NCI-H2196 treated with DMSO at 0.1 percent for 48 hours (cell line): ENCODE results near the gene MTA3.
"Not testable (repeated sequence)": the region's sequence is repeated elsewhere in the genome, so short reads cannot be mapped to it uniquely, and the experiment has no call there.

ENCODE experiments used
- DNase-seq: peaks from one replicate; lab custom pipeline; 2025; ENCODE audit not compliant: unreplicated experiment; lab: John Stamatoyannopoulos, UW

MTA3 gene

GRCh38 chr2:42568401-42569115 lies at the start of gene MTA3:
Gene MTA3 (plus strand): TSS chr2:42568632. CDS start chr2:42568746, 114 bp downstream.
- DNase-seq, result peak; percentile 12

GRCh38 chr2:42519624-42520023 lies 48.8 kb upstream of the MTA3 start:
- no peak for DNase-seq

- no peak for DNase-seq
These were observed 46.4 kb upstream of the MTA3 start for GRCh38 chr2:42522035-42522434.

GRCh38 chr2:42523341-42523740 lies 45.1 kb upstream of the MTA3 start:
- DNase-seq, result no peak

- no peak for DNase-seq
These were observed 36.0 kb upstream of the MTA3 start for GRCh38 chr2:42532397-42532796.

GRCh38 chr2:42537493-42537892 lies 30.9 kb upstream of the MTA3 start:
- no peak for DNase-seq

GRCh38 chr2:42542871-42543270 lies 25.6 kb upstream of the MTA3 start:
- DNase-seq, result no peak

- no peak for DNase-seq
These were observed 23.3 kb upstream of the MTA3 start for GRCh38 chr2:42545023-42545721.

GRCh38 chr2:42545841-42546390 lies 22.5 kb upstream of the MTA3 start:
- no peak for DNase-seq

GRCh38 chr2:42547014-42547413 lies 21.4 kb upstream of the MTA3 start:
- no peak for DNase-seq

- DNase-seq, result no peak
These were observed 20.8 kb upstream of the MTA3 start for GRCh38 chr2:42547446-42548295.

- no peak for DNase-seq
These were observed 17.6 kb upstream of the MTA3 start for GRCh38 chr2:42550870-42551269.

GRCh38 chr2:42554392-42554791 lies 14.0 kb upstream of the MTA3 start:
- DNase-seq, result no peak

- DNase-seq, result no peak
These were observed 12.0 kb upstream of the MTA3 start for GRCh38 chr2:42556315-42556890.

- no peak for DNase-seq
These were observed 11.1 kb upstream of the MTA3 start for GRCh38 chr2:42557306-42557705.

GRCh38 chr2:42558827-42559226 lies 9.6 kb upstream of the MTA3 start:
- no peak for DNase-seq

- DNase-seq, result not testable (repeated sequence)
These were observed 8.3 kb upstream of the MTA3 start for GRCh38 chr2:42560133-42560532.

- no peak for DNase-seq
These were observed 7.5 kb upstream of the MTA3 start for GRCh38 chr2:42560899-42561298.

- no peak for DNase-seq
These were observed 5.8 kb upstream of the MTA3 start for GRCh38 chr2:42562474-42563144.

- DNase-seq, result no peak
These were observed 2.4 kb upstream of the MTA3 start for GRCh38 chr2:42566025-42566424.
